BE2C (cell line): ENCODE data around the gene DYNLL1.

Source experiments
- DNase-seq: peaks from one replicate; pipeline ENCODE4 v3.0.0-alpha.2; 2020
- H3K27me3 ChIP-seq: fragments of 250-450 bp; sonication (Bioruptor Pico); 2 replicates; pipeline ENCODE4 v1.5.1; 2020; ENCODE audit warnings: mild to moderate bottlenecking
- H3K36me3 ChIP-seq: fragments of 250-450 bp; sonication (Bioruptor Pico); 2 replicates; pipeline ENCODE4 v1.5.1; 2020; ENCODE audit warnings: mild to moderate bottlenecking
- H3K4me1 ChIP-seq: fragments of 250-450 bp; sonication (Bioruptor Pico); 2 replicates; pipeline ENCODE4 v1.5.1; 2020
- H3K4me3 ChIP-seq: 2 replicates; pipeline ENCODE4 v1.5.1; 2011; ENCODE audit warnings: low read depth, low read length
- H3K9me3 ChIP-seq: fragments of 250-450 bp; sonication (Bioruptor Pico); 2 replicates; pipeline ENCODE4 v1.5.1; 2020
- CTCF ChIP-seq: IDR thresholded peaks from 2 replicates; pipeline ENCODE4 v1.5.1; 2012; ENCODE audit warnings: mild to moderate bottlenecking, low read depth, low read length

The DYNLL1 gene

GRCh38 chr12:120490325-120490724 is 5.6 kb upstream of the DYNLL1 start:
- Histone ChIP-seq H3K27me3 (no peaks in the 10 kb centered on the region), H3K4me1 (peaks cover 10% of the 10 kb centered on the region), H3K9me3 (no peaks in the 10 kb centered on the region), H3K36me3 (no peaks in the 10 kb centered on the region; the same call in none of the 2 replicates), H3K4me3 (no peak overlapping the region)
- DNase-seq = no peak
- no peak for TF ChIP-seq CTCF

GRCh38 chr12:120490833-120491512 is 4.9 kb upstream of the DYNLL1 start:
- Histone ChIP-seq H3K4me3 (no peak overlapping the region), H3K27me3 (no peaks in the 10 kb centered on the region), H3K36me3 (no peaks in the 10 kb centered on the region; the same call in none of the 2 replicates), H3K9me3 (no peaks in the 10 kb centered on the region), H3K4me1 (peaks cover 10% of the 10 kb centered on the region)
- DNase-seq = no peak
- TF ChIP-seq CTCF = no peak

GRCh38 chr12:120495186-120495730 is 655 bp upstream of the DYNLL1 start:
- peaks cover 16% of the 10 kb centered on the region for H3K36me3 ChIP-seq
- no peaks in the 10 kb centered on the region for H3K27me3 ChIP-seq
- no peaks in the 10 kb centered on the region for H3K4me1 ChIP-seq
- peak overlapping the region; percentile 93 for H3K4me3 ChIP-seq
- DNase-seq = no peak
- no peaks in the 10 kb centered on the region for H3K9me3 ChIP-seq
- TF ChIP-seq CTCF = no peak

GRCh38 chr12:120496413-120497340 is 764 bp downstream of the DYNLL1 start:
- DNase-seq = peak; percentile 69
- no peaks in the 10 kb centered on the region for H3K4me1 ChIP-seq
- no peaks in the 10 kb centered on the region for H3K9me3 ChIP-seq
- no peak for TF ChIP-seq CTCF
- H3K36me3 ChIP-seq = peaks cover 20% of the 10 kb centered on the region
- peak overlapping the region; percentile 93 for H3K4me3 ChIP-seq
- no peaks in the 10 kb centered on the region for H3K27me3 ChIP-seq

GRCh38 chr12:120497524-120498150 is 1.7 kb downstream of the DYNLL1 start:
- Histone ChIP-seq H3K4me3 (peak overlapping the region; percentile 93), H3K9me3 (no peaks in the 10 kb centered on the region), H3K36me3 (peaks cover 20% of the 10 kb centered on the region), H3K4me1 (no peaks in the 10 kb centered on the region), H3K27me3 (no peaks in the 10 kb centered on the region)
- no peak for TF ChIP-seq CTCF
- DNase-seq = no peak
